GM18499 (cell line): ENCODE measurements around the gene FNDC3A.
A peak's percentile ranks its signal among the peaks of the same experiment; 100 is the strongest.
"Not testable (repeated sequence)": the region's sequence is repeated elsewhere in the genome, so short reads cannot be mapped to it uniquely, and the experiment has no call there.

ENCODE experiments used
- ATAC-seq: cut with Tn5 transposase; IDR thresholded peaks from one replicate; pipeline ENCODE4 v1.9.1; 2021; ENCODE audit warnings: moderate number of reproducible peaks; ENCODE audit not compliant: insufficient read depth, unreplicated experiment

Gene FNDC3A

DNA sequence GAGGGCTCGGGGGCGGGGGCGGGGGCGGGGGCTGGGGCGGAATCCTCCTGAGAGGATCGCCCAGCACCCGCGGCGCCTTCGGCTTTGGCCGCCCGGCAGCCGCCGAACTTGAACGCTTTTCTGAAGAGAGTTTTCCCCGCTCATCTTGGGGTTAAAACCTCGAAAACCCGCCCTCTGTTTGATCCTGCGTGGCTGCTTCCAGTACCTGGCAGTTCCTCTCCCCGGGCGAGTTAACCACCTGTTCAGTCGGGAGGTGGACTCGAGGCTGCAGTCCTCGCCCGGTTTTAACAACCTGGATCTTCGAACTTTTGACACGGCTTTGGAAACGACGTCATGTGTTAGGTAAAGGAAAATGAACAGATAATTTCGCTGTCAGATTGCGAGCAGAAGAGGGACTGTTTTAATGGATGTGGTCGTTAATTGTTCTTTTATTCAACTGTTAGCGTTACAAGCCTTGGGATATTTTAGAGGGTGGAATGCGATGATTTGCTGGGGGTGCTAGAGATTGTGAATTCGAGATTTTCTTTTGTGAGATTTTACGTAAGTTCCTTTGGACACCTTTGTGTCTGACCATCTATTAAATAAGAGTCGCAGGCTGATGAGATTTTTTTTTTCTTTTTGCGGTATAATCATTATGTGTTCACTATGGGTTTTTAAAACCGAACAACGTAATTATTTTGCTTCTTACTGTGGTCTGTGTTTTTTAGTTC lies 1.0 kb downstream of the FNDC3A start:
- ATAC-seq = peak; percentile 1

DNA sequence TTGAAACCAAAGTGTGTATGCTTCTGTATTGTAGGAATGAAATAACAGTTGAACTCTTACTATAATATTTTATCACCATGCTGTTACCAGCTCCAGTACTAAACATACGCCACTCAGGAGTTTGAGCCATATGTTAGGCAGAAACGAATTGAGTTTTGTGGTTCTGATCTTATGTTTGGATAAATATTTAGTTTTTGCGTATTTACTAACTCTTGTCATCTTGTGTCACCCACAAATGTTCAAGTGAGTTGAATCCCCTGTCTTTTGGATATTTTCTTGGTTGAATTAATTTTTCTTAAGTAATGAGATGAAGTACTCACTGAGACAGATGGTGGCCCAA lies 1.5 kb downstream of the FNDC3A start:
- no peak for ATAC-seq

DNA sequence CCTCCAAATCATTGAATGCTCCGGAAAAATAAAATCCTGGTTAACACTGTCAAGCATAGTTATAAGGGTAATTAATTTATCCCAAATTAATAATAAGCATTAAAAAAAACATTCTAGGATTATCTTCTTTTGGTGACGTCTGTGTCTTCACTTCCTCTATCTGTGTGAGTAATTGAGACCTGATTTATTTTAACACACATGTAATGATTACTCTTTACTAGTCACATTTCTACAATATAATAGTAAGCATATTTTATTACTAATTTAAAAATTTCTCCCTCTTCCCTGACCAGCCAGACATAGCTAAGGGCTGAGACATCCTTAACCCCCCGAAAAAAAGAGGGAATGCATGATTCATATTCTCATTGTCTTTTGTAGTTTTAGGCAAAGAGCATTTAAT lies 2.3 kb downstream of the FNDC3A start:
- ATAC-seq = no peak

- no peak for ATAC-seq
Observed at GRCh38 chr13:48978942-48979601, 3.4 kb downstream of the FNDC3A start.

- peak; percentile 43 for ATAC-seq
Observed at GRCh38 chr13:48979892-48980291, 4.2 kb downstream of the FNDC3A start.

GRCh38 chr13:48983331-48983730 lies 7.6 kb downstream of the FNDC3A start:
- ATAC-seq = no peak

- no peak for ATAC-seq
Observed at GRCh38 chr13:48985756-48986155, 10.0 kb downstream of the FNDC3A start.

- ATAC-seq = no peak
Observed at GRCh38 chr13:48990900-48991299, 15.2 kb downstream of the FNDC3A start.

DNA sequence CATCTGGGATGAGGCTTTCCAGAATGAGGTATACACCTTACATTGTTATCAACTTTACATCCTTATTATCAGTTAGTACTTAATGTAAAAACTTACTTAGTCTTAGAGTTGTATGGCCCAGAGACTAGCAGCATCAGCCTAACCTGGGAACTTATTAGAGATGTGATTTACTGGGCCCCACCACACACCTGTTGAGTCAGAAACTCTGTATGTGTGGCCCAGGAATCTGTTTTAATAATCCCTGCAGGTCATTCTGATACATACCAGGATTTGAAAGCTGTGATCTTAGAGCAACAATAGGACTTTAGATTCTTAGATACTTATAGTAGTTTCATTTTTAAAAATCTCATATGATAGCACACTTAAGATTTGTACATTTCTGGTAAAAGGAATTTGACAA lies 17.4 kb downstream of the FNDC3A start:
- no peak for ATAC-seq

DNA sequence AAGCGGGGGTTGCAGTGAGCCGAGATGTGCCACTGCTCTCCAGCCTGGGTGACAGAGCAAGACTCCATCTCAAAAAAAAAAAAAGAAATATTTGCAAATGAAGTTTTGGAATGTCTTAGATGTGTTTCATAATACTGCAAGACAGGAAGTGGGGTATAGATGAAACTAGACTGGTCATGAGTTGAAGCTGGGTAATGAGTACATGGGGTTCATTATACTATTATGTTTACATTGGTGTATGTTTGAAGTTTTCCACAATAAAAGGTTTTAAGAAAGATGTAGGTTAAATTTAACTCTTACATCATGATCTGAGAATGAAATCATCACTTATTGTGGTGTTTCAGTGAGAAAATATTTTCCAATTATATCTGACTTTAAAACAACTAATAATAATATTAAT lies 19.0 kb downstream of the FNDC3A start:
- ATAC-seq = peak; percentile 81

GRCh38 chr13:48998641-48999292 lies 23.1 kb downstream of the FNDC3A start:
- no peak for ATAC-seq

DNA sequence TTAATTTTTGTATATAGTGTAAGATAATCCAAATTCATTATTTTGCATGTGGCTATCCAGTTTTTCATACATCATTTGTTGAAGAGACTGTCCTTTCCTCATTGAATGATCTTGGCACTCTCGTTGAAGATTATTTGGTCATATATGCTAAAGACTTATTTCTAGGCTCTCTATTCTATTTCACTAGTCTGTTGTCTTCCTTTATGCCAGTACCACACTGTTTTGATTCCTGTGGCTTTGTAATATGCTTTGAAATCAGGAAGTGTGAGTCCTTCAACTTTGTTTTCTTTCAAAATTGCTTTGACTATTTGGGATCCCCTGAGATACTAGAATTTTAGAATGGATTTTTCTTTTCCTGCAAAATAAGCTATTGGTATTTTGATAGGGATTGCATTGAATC lies 24.5 kb downstream of the FNDC3A start:
- ATAC-seq = no peak

DNA sequence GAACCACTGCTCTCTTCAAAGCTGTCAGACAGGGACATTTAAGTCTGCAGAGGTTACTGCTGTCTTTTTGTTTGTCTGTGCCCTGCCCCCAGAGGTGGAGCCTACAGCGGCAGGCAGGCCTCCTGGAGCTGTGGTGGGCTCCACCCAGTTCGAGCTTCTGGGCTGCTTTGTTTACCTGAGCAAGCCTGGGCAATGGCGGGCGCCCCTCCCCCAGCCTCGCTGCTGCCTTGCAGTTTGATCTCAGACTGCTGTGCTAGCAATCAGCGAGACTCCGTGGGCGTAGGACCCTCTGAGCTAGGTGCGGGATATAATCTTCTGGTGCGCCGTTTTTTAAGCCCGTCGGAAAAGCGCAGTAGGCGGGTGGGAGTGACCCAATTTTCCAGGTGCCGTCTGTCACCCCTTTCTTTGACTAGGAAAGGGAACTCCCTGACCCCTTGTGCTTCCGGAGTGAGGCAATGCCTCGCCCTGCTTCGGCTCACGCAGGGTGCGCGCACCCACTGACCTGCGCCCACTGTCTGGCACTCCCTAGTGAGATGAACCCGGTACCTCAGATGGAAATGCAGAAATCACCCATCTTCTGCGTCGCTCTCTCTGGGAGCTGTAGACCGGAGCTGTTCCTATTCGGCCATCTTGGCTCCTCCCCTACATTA lies 43.4 kb downstream of the FNDC3A start:
- ATAC-seq = not testable (repeated sequence)

GRCh38 chr13:49020328-49020727 lies 44.6 kb downstream of the FNDC3A start:
- no peak for ATAC-seq

DNA sequence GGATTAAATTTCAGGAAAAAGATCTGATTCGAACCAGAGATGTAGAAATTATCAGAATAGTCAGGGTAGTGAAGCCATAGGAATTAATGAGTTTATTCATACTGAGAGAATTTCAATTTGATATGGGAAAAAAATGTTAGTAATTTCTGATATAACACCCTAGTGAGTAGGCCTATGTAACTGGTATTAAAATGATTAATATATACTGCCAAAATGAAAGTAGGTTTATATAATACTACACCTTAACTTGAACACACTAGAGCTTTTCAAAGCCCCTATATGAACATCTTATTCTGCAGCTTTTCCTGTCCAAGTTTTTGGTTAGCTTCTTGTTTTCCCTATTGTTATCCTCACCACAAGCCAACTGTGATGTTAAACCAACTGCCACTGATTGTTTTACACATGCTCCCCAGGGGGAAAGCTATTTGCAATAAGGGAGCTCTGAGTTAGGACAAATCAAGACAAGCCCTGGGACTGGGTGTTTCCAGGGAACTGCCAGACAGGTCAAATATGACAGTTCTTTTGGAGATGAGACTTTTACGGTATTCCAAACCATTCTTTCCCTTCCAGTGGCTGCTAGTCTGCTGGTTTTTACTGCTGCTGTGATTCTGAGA lies 45.3 kb downstream of the FNDC3A start:
- no peak for ATAC-seq

DNA sequence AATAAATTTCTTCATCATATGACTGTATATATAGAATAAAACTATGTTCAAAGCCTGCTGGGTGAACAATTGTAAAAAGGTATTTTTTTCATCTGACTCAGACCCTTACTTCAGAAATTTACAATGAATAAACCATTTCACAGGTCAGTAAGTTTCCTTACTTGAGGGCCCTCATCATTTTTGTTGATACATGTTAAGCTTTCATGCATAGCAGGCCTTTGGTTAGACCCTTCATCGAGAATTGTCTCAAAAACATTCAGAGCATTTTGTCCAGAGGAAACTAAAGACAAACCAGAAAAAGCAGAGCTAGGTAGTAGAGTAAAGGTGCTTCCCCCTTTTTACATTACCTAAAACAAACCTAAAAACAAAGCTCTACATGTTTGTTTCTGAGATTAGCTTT lies 46.2 kb downstream of the FNDC3A start:
- ATAC-seq = no peak

DNA sequence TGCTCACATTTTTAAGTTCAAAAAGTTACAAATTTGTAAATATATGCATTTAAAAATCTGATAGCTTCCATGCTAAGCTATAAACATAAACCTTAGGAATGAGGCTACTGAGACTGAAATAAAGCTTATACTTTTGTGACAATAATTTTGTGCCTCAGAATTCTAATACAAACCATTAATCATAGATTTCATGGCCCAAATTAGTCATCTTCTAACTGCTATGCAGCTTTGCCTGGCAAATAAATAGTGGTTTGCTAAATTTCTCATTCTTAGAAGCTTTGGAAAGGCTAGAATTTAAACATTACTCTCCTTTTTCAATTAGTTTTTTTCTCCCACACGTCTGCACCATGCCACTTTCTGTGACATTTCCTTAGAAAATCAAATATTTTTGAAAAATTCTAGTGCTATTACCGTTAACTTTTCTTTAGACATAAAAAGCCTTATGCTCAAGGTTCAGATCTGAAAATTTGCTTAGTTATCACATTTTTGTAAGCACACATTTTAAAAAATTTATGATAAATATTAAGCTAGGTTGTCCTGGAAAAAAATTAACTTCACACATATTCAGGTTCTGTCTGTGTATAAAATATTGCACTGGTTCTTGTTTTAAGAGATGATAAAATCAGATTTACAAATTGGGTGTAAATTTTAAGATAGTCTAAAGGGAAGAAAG lies 46.9 kb downstream of the FNDC3A start:
- no peak for ATAC-seq

- no peak for ATAC-seq
Observed at GRCh38 chr13:49023431-49023830, 47.7 kb downstream of the FNDC3A start.

GRCh38 chr13:49026851-49027250 lies 51.1 kb downstream of the FNDC3A start:
- no peak for ATAC-seq

DNA sequence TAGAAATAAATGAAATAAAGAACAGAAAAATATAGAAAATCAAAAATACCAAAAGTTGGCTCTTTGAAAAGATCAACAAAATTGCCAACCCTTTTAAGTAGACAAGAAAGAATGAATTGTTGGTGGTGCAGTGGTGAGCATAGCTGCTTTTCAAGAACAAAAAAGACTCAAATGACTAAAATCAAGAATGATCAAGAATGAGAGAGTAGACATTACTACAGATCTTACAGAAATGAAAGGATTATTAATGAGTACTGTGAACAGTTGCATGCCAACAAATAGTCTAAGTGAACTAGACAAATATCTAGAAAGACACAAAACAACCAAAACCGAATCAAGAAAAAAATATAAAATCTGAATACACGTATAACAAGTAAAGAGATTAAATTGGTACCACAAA lies 53.9 kb downstream of the FNDC3A start:
- no peak for ATAC-seq
